ENCODE data around the gene PLOD1.
A peak's percentile ranks its signal among the peaks of the same experiment; 100 is the strongest.

PLOD1 gene

GRCh38 chr1:11940260-11940921 lies 5.9 kb downstream of the PLOD1 start:
- no peak for DNase-seq

DNA sequence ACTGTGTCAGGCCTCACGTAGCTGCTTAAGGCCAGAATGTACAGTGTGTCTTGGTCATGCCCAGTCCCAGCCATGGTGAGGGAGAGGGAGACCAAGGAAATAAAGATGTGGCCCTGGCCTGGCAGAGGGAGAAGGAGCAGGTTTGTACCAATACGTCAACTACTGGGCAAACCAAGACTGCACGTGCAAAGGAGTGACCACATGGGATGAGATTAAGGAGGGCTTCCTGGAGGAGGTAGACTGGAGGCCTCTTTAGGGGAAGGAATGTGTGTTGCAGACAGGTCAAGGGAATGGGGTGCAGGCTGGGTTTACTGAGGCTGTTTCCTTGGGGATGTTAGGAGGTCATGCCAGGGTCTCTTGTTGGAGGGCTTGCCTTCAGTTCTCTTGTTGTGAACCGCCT lies 7.8 kb downstream of the PLOD1 start:
- DNase-seq: no peak

GRCh38 chr1:11943619-11944018 lies 9.1 kb downstream of the PLOD1 start:
- no peak for DNase-seq

GRCh38 chr1:11944358-11944931 lies 9.9 kb downstream of the PLOD1 start:
- DNase-seq: no peak

GRCh38 chr1:11946647-11947046 lies 12.1 kb downstream of the PLOD1 start:
- DNase-seq: no peak

DNA sequence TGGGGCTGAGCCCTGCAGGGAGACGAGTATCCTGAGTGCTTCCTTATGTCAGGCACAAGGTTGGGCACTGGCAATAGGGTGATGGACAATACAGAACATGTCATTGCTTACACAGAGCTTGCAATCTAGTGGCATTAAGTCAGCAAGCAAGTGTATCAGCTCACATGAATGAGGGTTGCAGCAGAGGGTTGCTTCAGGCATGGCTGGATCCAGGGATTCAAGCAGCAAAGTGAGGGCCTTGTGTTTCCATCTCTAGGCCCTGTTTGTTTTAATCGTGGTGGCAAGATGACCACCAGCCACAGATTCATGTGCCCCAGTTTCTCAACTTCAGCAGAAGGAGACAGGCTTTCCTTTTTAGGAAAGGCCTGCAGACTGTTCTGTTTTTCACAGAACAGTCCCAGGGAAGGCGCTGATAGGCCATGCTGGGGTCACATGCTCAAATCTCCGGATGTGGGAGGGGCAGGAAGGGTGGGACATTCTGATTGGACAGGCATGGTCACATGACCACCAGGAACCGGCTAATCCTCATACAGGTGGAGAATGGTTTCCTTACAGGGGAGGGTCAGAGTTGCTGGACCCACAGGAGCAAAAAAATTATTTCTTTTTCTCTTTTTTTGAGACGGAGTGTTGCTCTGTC lies 14.4 kb downstream of the PLOD1 start:
- DNase-seq: peak in 1 of 2 donors; percentile 28

DNA sequence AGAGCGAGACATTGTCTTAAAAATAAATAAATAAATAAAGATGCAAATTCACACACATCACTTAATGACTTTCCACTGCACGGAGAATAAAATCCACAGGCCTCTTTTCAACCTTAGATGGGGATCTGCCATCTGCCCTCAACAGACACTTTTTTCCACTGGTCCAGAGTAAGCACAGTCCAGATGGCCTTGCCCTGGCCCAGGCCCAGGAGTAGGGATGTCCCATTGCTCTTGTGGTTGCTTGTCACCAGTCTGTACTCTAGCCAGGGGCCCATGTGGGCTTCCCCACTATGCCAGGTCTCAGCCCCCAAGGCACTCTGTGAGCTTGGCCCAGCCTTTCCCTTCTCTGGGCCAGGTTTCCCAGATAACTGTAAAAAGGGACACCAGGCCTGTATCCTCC lies 17.4 kb downstream of the PLOD1 start:
- no peak for DNase-seq

DNA sequence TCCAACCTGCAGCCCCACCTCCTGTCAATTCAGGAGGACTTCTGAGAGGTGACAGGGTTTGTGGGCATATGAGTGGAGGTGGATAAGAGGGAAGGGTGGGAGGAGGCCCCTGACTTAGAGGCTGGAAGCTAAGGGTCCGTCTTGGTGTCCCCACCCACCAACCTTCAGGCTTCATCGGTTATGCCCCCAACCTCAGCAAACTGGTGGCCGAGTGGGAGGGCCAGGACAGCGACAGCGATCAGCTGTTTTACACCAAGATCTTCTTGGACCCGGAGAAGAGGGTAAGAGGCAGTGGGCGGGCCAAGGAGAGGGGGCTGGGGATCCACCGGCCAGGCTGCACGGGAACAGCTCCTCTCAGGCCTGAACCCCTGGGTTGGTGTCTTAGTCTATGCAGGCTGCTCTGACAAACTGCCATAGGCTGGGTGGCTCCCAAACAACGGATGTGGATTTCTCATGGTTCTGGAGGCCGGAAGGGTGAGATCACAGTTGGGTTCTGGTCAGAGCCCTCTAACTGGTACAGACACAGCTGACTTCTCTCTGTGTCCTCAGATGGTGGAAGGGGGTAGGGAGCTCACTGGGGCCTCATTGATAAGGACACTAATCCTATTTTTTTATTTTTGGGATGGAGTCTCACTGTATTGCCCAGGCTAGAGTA lies 18.1 kb downstream of the PLOD1 start:
- no peak for DNase-seq

- DNase-seq: no peak
These were observed 20.7 kb downstream of the PLOD1 start for GRCh38 chr1:11955221-11955620.

- DNase-seq: no peak
These were observed 22.9 kb downstream of the PLOD1 start for GRCh38 chr1:11957398-11957797.

DNA sequence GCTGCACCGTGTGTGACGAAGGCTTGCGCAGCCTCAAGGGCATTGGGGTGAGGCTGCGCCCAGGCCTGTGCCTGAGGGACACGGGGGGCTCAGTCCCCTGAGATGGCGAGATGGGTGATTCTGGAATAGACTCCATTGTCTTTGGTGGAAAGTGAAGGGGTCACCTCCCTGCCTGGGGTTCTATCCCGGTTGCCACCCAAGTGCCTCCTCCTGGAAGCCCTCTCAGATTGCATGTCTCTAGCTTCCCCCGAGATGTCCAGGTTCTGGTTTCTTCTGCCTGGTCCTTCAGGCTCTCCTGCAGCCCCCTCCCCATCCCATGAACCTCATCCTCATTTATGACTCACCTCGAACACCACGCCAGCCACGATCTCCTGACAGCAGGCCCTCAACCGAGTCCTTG lies 23.4 kb downstream of the PLOD1 start:
- no peak for DNase-seq

DNA sequence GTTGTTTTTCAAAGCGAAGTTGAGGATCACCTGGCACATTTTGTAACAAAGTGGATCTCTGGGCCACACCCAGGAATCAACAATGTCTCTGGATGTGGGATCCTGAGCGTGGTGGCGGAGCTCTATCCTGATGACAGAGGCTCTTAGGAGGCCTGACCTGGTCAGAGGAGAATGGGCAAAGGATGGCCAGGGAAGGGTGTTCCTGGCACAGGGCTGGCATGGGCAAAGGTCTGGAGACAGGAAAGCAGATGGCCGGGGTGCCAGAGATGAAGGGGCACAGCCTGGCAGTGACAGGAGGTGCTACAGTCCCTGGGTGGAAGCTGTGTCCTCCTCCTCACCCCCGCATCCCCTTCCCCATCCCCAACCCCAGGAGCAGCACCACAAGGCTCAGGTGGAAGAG lies 25.8 kb downstream of the PLOD1 start:
- no peak for DNase-seq

- no peak for DNase-seq
These were observed 26.2 kb downstream of the PLOD1 start for GRCh38 chr1:11960715-11961114.

DNA sequence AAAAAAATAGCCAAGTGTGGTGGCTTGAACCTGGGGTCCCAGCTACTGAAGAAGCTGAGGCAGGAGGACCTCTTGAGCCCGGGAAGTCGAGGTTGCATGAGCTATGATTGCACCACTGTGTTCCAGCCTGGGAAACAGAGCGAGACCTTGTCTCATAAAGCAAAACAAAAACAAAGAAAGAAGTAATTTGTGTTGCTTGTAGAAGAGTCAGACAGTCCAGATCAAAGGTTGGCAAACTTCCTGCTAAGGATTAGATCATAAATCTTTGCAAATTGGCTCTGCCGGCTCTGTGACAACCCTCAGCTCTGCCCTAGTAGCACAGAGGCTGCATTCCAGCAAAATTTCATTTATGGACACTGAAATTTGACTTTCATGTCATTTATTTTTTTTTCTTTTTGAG lies 26.7 kb downstream of the PLOD1 start:
- DNase-seq: no peak

DNA sequence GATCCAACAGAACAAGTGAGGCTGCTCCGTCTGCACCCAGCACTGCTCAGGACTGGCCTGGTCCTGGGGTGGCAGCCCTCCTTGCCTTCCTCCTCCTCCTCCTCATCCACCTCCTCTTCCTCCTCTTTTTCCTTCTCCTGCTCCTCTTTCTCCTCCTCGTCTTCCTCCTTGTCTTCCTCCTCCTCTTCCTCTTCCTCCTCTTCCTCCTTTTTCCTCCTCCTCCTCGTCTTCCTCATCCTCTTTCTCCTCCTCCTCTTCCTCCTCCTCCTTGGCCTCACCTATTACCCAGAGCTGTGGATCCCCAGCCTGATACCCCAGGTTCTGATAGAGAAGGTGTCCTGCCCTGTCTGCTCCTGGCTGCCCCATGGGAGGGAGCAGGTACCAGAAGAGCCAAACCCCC lies 29.1 kb downstream of the PLOD1 start:
- DNase-seq: no peak

GRCh38 chr1:11964656-11965055 lies 30.1 kb downstream of the PLOD1 start:
- DNase-seq: no peak

DNA sequence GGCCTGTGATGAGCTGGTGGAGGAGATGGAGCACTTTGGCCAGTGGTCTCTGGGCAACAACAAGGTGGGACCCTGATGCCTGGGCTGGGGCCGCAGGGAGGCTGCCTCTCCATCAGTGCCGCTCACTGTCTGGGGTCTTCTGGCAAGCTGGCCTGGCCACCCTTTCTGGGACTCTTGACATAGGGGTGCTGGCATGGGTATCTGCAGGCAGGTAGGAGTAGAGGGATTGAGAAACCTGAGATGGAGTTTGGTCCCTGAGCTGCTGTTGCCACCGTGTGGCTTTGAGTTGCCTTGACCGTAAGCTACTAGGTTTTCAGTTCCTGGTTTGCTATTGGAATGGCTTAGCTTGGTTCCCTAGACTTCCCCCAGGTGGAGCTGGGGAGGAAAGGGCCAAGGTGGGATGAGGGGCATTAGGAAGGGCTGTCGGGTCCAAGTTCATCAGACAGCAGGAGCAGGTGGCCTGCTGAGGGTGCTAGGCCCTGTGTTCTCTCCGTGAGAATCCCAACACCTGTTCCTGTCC lies 32.6 kb downstream of the PLOD1 start:
- no peak for DNase-seq

GRCh38 chr1:11970441-11971185 lies 36.1 kb downstream of the PLOD1 start:
- no peak for DNase-seq

GRCh38 chr1:11977625-11978024 lies 43.1 kb downstream of the PLOD1 start:
- DNase-seq: no peak

GRCh38 chr1:11978301-11978700 lies 43.8 kb downstream of the PLOD1 start:
- DNase-seq: no peak

GRCh38 chr1:11979028-11979850 lies 44.7 kb downstream of the PLOD1 start:
- no peak for DNase-seq

Data from stimulated activated CD4-positive, alpha-beta T cell treated with anti-CD3 and anti-CD28 coated beads, Interleukin-2, amount 100 ng/mL, for 24 hours (primary cell).